Measurements from ENCODE around the gene CENPN.
A peak's percentile ranks its signal among the peaks of the same experiment; 100 is the strongest.

The CENPN gene

GRCh38 chr16:80992676-80993293, 14.2 kb upstream of the CENPN start:
- DNase-seq = no peak

- DNase-seq = no peak
Observed at GRCh38 chr16:80993307-80993706, 13.7 kb upstream of the CENPN start.

GRCh38 chr16:80993834-80994233, 13.2 kb upstream of the CENPN start:
- DNase-seq = no peak

DNA sequence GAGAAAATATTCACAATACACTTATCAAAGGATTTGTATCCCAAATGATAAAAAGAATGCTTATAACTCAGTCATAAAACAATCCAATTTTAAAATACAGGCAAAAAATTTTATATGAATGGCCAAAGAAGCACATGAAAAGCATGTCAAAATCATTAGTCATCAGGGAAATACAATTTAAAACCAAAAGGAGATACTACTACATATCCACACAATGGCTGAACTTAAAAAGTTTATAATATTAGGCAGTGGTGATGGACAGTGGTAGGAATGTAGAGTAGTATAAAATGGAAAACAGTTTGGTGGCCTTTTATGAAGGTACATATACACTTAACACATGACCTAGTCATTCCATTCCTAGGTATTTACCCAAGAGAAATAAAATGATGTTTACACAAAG, 12.6 kb upstream of the CENPN start:
- no peak for DNase-seq

GRCh38 chr16:80996688-80997138, 10.3 kb upstream of the CENPN start:
- DNase-seq = no peak

GRCh38 chr16:80997139-80997798, 9.7 kb upstream of the CENPN start:
- DNase-seq = no peak

GRCh38 chr16:80997964-80998620, 8.9 kb upstream of the CENPN start:
- no peak for DNase-seq

DNA sequence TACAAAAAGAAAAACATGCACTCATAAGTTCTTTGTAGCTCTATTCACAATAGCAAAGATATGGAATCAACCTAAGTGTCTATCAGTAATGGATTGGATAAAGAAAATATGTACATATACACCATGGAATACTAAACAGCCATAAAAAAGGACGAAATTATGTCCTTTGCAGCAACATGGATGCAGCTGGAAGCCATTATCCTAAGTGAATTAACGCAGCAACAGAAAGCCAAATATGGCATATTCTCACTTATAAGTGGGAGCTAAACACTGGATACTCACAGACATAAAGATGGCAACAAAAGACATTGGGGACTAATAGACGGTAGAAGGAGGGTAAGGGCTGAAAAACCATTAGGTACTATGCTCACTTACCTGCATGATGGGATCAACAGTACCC, 6.1 kb upstream of the CENPN start:
- no peak for DNase-seq

DNA sequence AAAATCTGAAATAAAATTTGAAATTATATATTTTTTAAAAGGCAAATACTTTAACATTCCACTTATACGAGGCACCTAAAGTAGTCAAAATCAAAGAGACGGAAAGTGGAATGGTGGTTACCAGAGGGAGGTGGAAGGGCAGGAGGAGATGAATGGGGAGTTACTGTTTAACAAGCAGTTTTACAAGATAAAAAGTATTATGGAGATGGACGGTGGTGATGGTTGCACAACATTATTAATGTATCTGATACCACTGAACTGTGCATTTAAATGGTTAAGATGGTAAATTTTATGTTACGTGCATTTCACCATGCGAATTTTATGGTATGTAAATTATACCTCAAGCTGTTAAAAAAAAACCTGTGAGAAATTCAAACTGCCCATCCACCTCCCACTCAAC, 5.7 kb upstream of the CENPN start:
- DNase-seq = no peak

DNA sequence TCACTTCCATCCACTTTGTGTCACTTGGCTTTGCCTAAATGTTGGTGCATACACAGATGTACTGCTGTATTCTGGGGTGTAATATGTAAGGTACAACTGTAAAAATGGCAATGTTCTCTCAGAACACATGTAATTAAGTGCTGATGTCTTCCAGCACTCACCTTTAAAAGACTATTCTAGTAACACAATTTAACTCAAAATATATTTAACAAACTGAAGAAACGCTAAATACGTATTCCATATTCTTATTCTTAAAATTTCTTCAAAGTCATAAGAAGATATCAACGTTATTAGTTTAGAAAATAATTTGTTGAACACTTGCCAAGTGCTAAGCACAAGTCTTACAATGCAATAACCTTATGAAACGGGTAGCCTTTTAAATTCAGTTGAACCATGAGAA, 4.0 kb upstream of the CENPN start:
- no peak for DNase-seq

GRCh38 chr16:81003610-81004460, 3.2 kb upstream of the CENPN start:
- DNase-seq = no peak

- DNase-seq = no peak
Observed at GRCh38 chr16:81004646-81005353, 2.2 kb upstream of the CENPN start.

GRCh38 chr16:81005610-81006161, 1.3 kb upstream of the CENPN start:
- no peak for DNase-seq

DNA sequence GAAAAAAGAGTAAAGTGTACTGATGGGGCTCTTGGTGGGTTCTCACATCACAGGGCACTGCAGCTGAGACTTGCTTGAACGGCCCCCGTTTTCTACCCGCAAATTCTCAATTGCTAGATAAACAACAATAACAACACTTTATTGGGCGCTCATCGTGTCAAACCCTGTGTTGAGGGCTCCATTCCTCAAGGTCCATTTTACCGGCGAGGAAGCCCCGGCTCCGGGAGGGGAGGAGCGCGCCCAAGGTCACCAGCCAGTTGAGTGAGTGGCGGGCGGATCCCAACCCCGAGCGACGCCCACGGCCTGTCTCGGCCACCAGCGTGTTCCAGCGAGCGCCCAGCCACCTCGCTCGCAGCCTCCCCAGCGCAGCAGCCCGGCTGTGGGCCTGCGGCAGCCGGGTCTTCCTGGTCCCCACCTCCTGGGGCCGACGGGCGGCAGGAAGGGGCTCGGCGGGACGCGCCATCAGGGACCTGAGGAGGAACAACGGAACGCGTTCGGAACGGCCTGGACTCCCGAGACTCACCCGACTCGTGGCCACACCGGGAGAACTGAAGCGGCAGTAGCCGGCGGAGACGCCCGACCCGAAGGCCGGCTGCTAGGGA, 702 bp upstream of the CENPN start:
- DNase-seq = peak; percentile 46 to 59 (median 49)

DNA sequence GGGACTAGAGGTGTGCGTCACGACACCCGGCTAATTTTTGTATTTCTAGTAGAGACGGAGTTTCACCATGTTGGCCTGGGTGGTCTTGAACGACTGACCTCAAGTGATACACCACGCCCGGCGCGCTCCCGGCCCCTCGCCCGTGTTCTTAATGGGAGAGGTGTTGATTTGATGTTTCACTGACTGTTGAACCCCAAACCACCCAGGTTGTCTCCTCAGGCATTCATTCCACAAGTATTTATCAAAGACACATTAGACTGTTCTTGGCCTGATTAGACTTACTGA, 1.4 kb downstream of the CENPN start:
- no peak for DNase-seq

DNA sequence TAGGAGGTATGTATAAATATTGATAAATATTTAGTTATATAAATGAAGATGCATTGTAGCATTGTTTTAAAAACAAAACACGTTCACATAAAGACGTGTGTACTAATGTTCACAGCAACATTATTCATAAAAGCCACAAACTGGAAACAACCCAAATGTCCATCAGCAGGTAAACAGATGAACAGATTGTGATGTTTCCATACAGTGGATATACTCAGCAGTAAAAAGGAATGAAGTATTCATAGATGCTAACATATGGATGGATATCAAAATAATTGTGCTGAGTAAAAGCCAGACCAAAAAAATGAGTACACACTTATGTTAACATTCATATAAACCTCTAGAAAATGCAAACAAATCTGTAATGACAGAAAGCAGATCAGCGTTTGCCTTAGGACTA, 6.0 kb downstream of the CENPN start:
- no peak for DNase-seq

- DNase-seq = no peak
Observed at GRCh38 chr16:81014672-81015071, 7.7 kb downstream of the CENPN start.

DNA sequence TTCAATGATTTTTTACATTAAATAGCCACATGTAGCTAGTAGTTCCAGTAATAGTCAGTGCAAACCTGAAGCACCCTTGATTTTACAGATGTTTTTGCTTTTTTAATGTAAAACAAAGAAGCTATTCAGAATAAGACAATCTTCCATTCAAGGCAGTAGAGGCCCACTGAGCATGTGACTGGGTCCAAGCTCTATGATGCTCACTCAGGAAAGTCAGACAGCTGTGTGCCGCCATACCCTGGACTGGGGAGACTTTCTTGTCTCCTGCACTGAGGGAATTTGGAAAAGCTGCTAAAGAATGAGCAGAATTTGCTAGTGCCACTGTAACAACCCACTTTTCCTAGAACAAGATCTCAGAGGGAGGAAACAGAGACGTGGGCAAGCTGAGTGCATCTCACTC, 11.5 kb downstream of the CENPN start:
- no peak for DNase-seq

GRCh38 chr16:81026429-81026828, 19.4 kb downstream of the CENPN start:
- no peak for DNase-seq

- DNase-seq = no peak
Observed at GRCh38 chr16:81029930-81030604, 23.1 kb downstream of the CENPN start.

DNA sequence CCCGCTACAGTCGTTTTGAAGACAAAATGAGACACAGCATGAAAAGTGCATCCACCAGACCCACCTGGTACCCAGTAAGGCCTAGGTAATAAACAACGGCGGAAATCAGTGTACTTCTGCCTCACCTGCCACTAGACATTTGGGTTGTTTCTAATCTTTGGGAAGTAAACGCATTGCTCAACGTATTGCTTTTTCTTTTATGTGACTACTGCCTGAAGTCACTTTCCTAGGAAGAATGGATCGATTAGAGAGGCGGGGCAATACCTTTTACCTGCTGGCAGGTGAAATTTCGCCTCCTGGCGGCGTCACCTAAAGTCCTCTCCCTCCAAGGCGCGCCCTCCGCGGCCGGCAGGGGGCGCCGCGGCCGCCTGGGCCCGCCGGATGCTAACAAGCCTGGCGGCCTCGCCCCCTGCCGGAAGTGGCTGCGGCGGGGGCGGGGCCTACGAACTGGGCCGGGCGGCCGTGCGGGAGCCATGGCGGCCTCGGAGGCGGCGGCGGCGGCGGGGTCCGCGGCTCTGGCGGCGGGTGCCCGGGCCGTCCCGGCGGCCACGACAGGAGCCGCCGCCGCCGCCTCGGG, 28.5 kb downstream of the CENPN start, which contains the start of gene ATMIN:
Gene ATMIN (plus strand): TSS at position 445 of the 577 bp plus-strand sequence. CDS start 29 bp downstream, at position 474.
- DNase-seq = peak; percentile 80 to 91 (median 84)
